Psoas muscle (tissue), 8 donors: ENCODE results near the gene ZNF700. TPM values are rescaled to one million over a fixed set of nuclear protein-coding genes. Genes with fewer than 3 reads are reported as not detected.
"Not testable (repeated sequence)": the region's sequence is repeated elsewhere in the genome, so short reads cannot be mapped to it uniquely, and the experiment has no call there.

Source experiments
- ATAC-seq, 4 donors: fragments of 200-7000 bp; cut with Tn5 transposase; one replicate each; pipeline ENCODE4 v1.9.1; 2020; ENCODE audit warnings: moderate library complexity in 3 of 4, mild to moderate bottlenecking in 2 of 4
- DNase-seq, 2 donors: peaks; one replicate each; pipeline ENCODE4 v3.0.0-alpha.2; 2020
- H3K27ac ChIP-seq: fragments of 200-600 bp; one replicate; pipeline ENCODE4 v1.8.0; 2022
- H3K27me3 ChIP-seq, 3 donors: fragments of 200-600 bp in 1 of 3; one replicate each; pipeline versions ENCODE4 v1.6.1 to v1.8.0; 2013 to 2022; ENCODE audit warnings: low read length in 2 of 3, mild to moderate bottlenecking in 2 of 3, moderate library complexity in 1 of 3; ENCODE audit not compliant: insufficient read depth in 3 of 3
- H3K36me3 ChIP-seq, 2 donors: fragments of 200-600 bp in 1 of 2; one replicate each; pipeline versions ENCODE4 v1.6.1 to v1.8.0; 2013 to 2022; ENCODE audit warnings: low read depth in 1 of 2, mild to moderate bottlenecking in 1 of 2, moderate library complexity in 1 of 2; ENCODE audit not compliant: insufficient read depth in 1 of 2
- H3K4me1 ChIP-seq: fragments of 200-600 bp; one replicate; pipeline ENCODE4 v1.8.0; 2022
- H3K4me3 ChIP-seq: fragments of 200-600 bp; one replicate; pipeline ENCODE4 v1.8.0; 2022; ENCODE audit warnings: mild to moderate bottlenecking
- H3K9me3 ChIP-seq: fragments of 200-600 bp; one replicate; pipeline ENCODE4 v1.8.0; 2022
- CTCF ChIP-seq: fragments of 200-600 bp; IDR thresholded peaks from one replicate; pipeline ENCODE4 v1.8.0; 2022; ENCODE audit warnings: antibody characterized with exemption
- WGBS, 3 donors: extraction: QIAGEN DNeasy Blood & Tissue Kit; methylation state at CpG; one replicate each; pipeline versions ENCODE4 v1.1.6 to v1.1.7; 2013; 5-methylcytosine and 5-hydroxymethylcytosine counted together
- intact Hi-C, 2 donors: fragments of 100-400 bp; cut with DNase I; formaldehyde crosslinking; loops; one replicate each; pipeline versions ENCODE4 v1.11.0 to v1.14.2; 2022
- polyA plus RNA-seq, 3 donors: library from polyadenylated mRNA; stranded (reverse); fragments of 200-250 nt; gene quantifications; one replicate each; pipeline ENCODE4 v1.2.3, GENCODE V29; 2013
- total RNA-seq, 4 donors: library from RNA; stranded (reverse); fragmentation: NEBNext Ultra II Directional in 2 of 4; extraction: Animal tissue kit (Norgen Biotek cat#: 25700) in 2 of 4; gene quantifications; one replicate each; pipeline versions ENCODE4 v1.2.1 to v1.2.4, GENCODE V29; 2021 to 2023
- donor health status: healthy with polysubstance abuse.
- donor health status: DM: no; HTN: no; CAD: no; lungs with moderate emphysema.
- donor health status: Bipolar disorder and iron deficiency.
- donor health status: healthy.
- donor health status: DM: yes; HTN: yes; CAD: no.
- donor health status: DM: no; HTN: no; CAD: no.
- donor health status: DM: no; HTN: no; CAD: no.
- donor health status: DM: yes; HTN: yes; CAD: no.

Gene ZNF700
- total and polyA plus RNA-seq, 7 donors: 1.7 to 3.3 (median 3.0) TPM

- H3K27me3 ChIP-seq: no peaks in the 10 kb centered on the region
- DNase-seq (no peak), ATAC-seq (no peak)
- no peak for TF ChIP-seq CTCF
- H3K27ac ChIP-seq: no peak overlapping the region
- 96 to 97% (median 96%) methylated on average over 6 of the region's 6 CpGs for WGBS, 3 donors
- intact Hi-C loops: no loop called here
- no peak overlapping the region for H3K4me3 ChIP-seq
- H3K36me3 ChIP-seq: peaks cover 3% of the 10 kb centered on the region in 2 donors
- H3K4me1 ChIP-seq: no peaks in the 10 kb centered on the region
- peaks cover 11% of the 10 kb centered on the region for H3K9me3 ChIP-seq
Measured at GRCh38 chr19:11894851-11895250, 30.1 kb upstream of the ZNF700 start.

- no peaks in the 10 kb centered on the region for H3K4me1 ChIP-seq
- intact Hi-C loops: no loop called here
- no peak overlapping the region for H3K27ac ChIP-seq
- ATAC-seq: no peak
- DNase-seq: no peak
- H3K27me3 ChIP-seq: no peaks in the 10 kb centered on the region
- 97% methylated on average over 3 of the region's 3 CpGs for WGBS, 3 donors
- peaks cover 73% of the 10 kb centered on the region for H3K9me3 ChIP-seq
- peaks cover 10 to 28% of the 10 kb centered on the region in 2 donors for H3K36me3 ChIP-seq
- no peak for TF ChIP-seq CTCF
- H3K4me3 ChIP-seq: no peak overlapping the region
Measured at GRCh38 chr19:11902228-11902627, 22.7 kb upstream of the ZNF700 start.

- DNase-seq (no peak), ATAC-seq (no peak)
- WGBS, 3 donors: 97 to 100% (median 99%) methylated on average over 3 of the region's 3 CpGs
- intact Hi-C loops: no loop called here
- Histone ChIP-seq H3K9me3 (peaks cover 80% of the 10 kb centered on the region), H3K27ac (no peak overlapping the region), H3K4me3 (no peak overlapping the region), H3K27me3 (no peaks in the 10 kb centered on the region), H3K4me1 (no peaks in the 10 kb centered on the region), H3K36me3 (peaks cover 10 to 28% of the 10 kb centered on the region in 2 donors)
- TF ChIP-seq CTCF: no peak
Measured at GRCh38 chr19:11905928-11906327, 19.0 kb upstream of the ZNF700 start.

GRCh38 chr19:11911937-11912336, 13.0 kb upstream of the ZNF700 start:
- H3K27me3 ChIP-seq, DNase-seq, intact Hi-C loops, H3K27ac ChIP-seq, H3K4me1 ChIP-seq, ATAC-seq, H3K36me3 ChIP-seq, H3K4me3 ChIP-seq: not testable (repeated sequence)
- H3K9me3 ChIP-seq: peaks cover 56% of the 10 kb centered on the region
- WGBS, 3 donors: 94 to 96% (median 95%) methylated on average over 1 of the region's 1 CpG

GRCh38 chr19:11914417-11915051, 10.4 kb upstream of the ZNF700 start:
- H3K27me3 ChIP-seq, H3K36me3 ChIP-seq, H3K4me1 ChIP-seq, DNase-seq, intact Hi-C loops, H3K27ac ChIP-seq, ATAC-seq, H3K4me3 ChIP-seq: not testable (repeated sequence)
- WGBS, 3 donors: 94 to 97% (median 97%) methylated on average over 4 of the region's 4 CpGs
- peaks cover 34% of the 10 kb centered on the region for H3K9me3 ChIP-seq
